CD4-positive, alpha-beta memory T cell (primary cell): ENCODE results near the gene SCGB1C1. TPM values are rescaled to one million over a fixed set of nuclear protein-coding genes. Genes with fewer than 3 reads are reported as not detected.
"Not testable (repeated sequence)": the region's sequence is repeated elsewhere in the genome, so short reads cannot be mapped to it uniquely, and the experiment has no call there.

ENCODE experiments used
- CTCF ChIA-PET: fragments of 350-600 bp; sonication (Branson Sonifier 250); formaldehyde crosslinking; loops from one replicate; lab custom pipeline; 2021; ENCODE audit warnings: inconsistent platforms; ENCODE audit not compliant: partially characterized antibody; lab: Charles Lee
- POLR2A ChIA-PET: fragments of 350-600 bp; sonication (Branson Sonifier 250); formaldehyde crosslinking; loops from one replicate; lab custom pipeline; 2021; ENCODE audit not compliant: partially characterized antibody; lab: Charles Lee
- DNase-seq, 5 donors: peaks; one replicate each; pipeline versions ENCODE4 v3.0.0 to v3.0.0-alpha.2; 2020 to 2022; ENCODE audit warnings: mixed read lengths in 1 of 5
- H3K27ac ChIP-seq: one replicate; pipeline ENCODE4 v1.7.0; 2013; ENCODE audit warnings: low read depth, low read length
- H3K27me3 ChIP-seq: 2 replicates; pipeline ENCODE4 v1.7.0; 2013; ENCODE audit warnings: mild to moderate bottlenecking, low read length, moderate library complexity; ENCODE audit not compliant: insufficient read depth
- H3K36me3 ChIP-seq: 2 replicates; pipeline ENCODE4 v1.7.0; 2013; ENCODE audit warnings: mild to moderate bottlenecking, low read length, moderate library complexity; ENCODE audit not compliant: insufficient read depth
- H3K4me1 ChIP-seq: 2 replicates; pipeline ENCODE4 v1.7.0; 2013; ENCODE audit warnings: mild to moderate bottlenecking, low read length, moderate library complexity; ENCODE audit not compliant: insufficient read depth
- H3K4me3 ChIP-seq, 2 donors: one replicate each; pipeline ENCODE4 v1.7.0; 2013; ENCODE audit warnings: low read length in 2 of 2, mild to moderate bottlenecking in 1 of 2
- H3K9me3 ChIP-seq, 2 donors: one replicate each; pipeline ENCODE4 v1.7.0; 2013; ENCODE audit warnings: low read length in 2 of 2, control low read depth in 1 of 2; ENCODE audit not compliant: control insufficient read depth in 1 of 2
- H3K27ac Mint-ChIP-seq, 7 donors: one replicate each; pipeline ENCODE4 v1.8.0; 2020 to 2021; ENCODE audit warnings: mixed read lengths in 7 of 7, mild to moderate bottlenecking in 6 of 7, inconsistent platforms in 3 of 7, moderate library complexity in 3 of 7
- H3K27me3 Mint-ChIP-seq, 2 donors: one replicate each; pipeline ENCODE4 v1.8.0; 2020 to 2021; ENCODE audit warnings: mixed read lengths in 2 of 2
- H3K36me3 Mint-ChIP-seq, 2 donors: one replicate each; pipeline ENCODE4 v1.8.0; 2020 to 2021; ENCODE audit warnings: mixed read lengths in 2 of 2, inconsistent platforms in 1 of 2, mild to moderate bottlenecking in 1 of 2
- H3K4me1 Mint-ChIP-seq, 4 donors: one replicate each; pipeline ENCODE4 v1.8.0; 2020 to 2021; ENCODE audit warnings: mixed read lengths in 4 of 4, mild to moderate bottlenecking in 1 of 4
- H3K4me3 Mint-ChIP-seq, 8 donors: one replicate each; pipeline ENCODE4 v1.8.0; 2020 to 2021; ENCODE audit warnings: mixed read lengths in 8 of 8, mild to moderate bottlenecking in 7 of 8, moderate library complexity in 6 of 8, inconsistent platforms in 3 of 8
- H3K9me3 Mint-ChIP-seq, 8 donors: one replicate each; pipeline ENCODE4 v1.8.0; 2020 to 2021; ENCODE audit warnings: mixed read lengths in 8 of 8, mild to moderate bottlenecking in 5 of 8, inconsistent platforms in 3 of 8, moderate library complexity in 1 of 8
- intact Hi-C: fragments of 100-400 bp; cut with micrococcal nuclease; formaldehyde crosslinking; loops from one replicate; pipeline ENCODE4 v1.15.1; 2023
- polyA plus RNA-seq, 2 donors: library from polyadenylated mRNA; unstranded; fragments of 300-500 nt; fragmentation: Illumina TruSeq; gene quantifications; one replicate each; pipeline ENCODE4 v1.2.3, GENCODE V29; 2021
- total RNA-seq, 2 experiments: library from RNA; stranded (reverse); gene quantifications; one replicate each; pipeline ENCODE4 v1.2.3, GENCODE V29; 2021

The SCGB1C1 gene
- total and polyA plus RNA-seq, 4 experiments from 2014 or later, result not detected

GRCh38 chr11:235609-235996 lies 42.7 kb downstream of the SCGB1C1 start:
- Histone ChIP-seq H3K36me3 (peaks cover 8% of the 10 kb centered on the region), H3K4me1 (peaks cover 22% of the 10 kb centered on the region), H3K27me3 (no peaks in the 10 kb centered on the region), H3K9me3 (no peaks in the 10 kb centered on the region), H3K27ac (peak overlapping the region; percentile 100), H3K4me3 (peak overlapping the region; percentile 24 to 61)
- intact Hi-C loops, result loop anchor here (5.0 kb wide), 1 partner anchor 52 kb away; the partner anchor contains the start of gene PGGHG
- CTCF ChIA-PET, result interaction anchor here (1.1 to 1.4 kb wide), 3 partner anchors 16 to 215 kb away, joined by 3 to 4 read pairs (median 4); no protein-coding TSS in a partner anchor
- POLR2A ChIA-PET, result interaction anchor here (0.8 to 10.9 kb wide), 10 partner anchors 15 to 213 kb away, joined by 3 to 144 read pairs (median 10); partner anchors contain the start of genes BET1L, NLRP6, PGGHG and RIC8A
- Mint-ChIP-seq H3K4me1 (peaks cover 23 to 54% (median 36%) of the 10 kb centered on the region in 4 donors), H3K4me3 (peak overlapping the region; percentile 83 to 99 (median 89)), H3K27me3 (no peaks in the 10 kb centered on the region), H3K36me3 (peaks cover 7 to 37% of the 10 kb centered on the region in 2 donors), H3K27ac (peak overlapping the region; percentile 88 to 97 (median 96)), H3K9me3 (no peaks in the 10 kb centered on the region)
- peak in 1 of 5 donors; percentile 93 for DNase-seq

- H3K4me1 Mint-ChIP-seq, result peaks cover 23 to 56% (median 37%) of the 10 kb centered on the region in 4 donors
- DNase-seq, result peak; percentile 87 to 91 (median 89)
Observed at GRCh38 chr11:235997-236773, 43.3 kb downstream of the SCGB1C1 start, which contains the start of gene SIRT3. TSS of gene SIRT3 (minus strand) at chr11:236342. CDS start at chr11:236328, 14 bp downstream.

DNA sequence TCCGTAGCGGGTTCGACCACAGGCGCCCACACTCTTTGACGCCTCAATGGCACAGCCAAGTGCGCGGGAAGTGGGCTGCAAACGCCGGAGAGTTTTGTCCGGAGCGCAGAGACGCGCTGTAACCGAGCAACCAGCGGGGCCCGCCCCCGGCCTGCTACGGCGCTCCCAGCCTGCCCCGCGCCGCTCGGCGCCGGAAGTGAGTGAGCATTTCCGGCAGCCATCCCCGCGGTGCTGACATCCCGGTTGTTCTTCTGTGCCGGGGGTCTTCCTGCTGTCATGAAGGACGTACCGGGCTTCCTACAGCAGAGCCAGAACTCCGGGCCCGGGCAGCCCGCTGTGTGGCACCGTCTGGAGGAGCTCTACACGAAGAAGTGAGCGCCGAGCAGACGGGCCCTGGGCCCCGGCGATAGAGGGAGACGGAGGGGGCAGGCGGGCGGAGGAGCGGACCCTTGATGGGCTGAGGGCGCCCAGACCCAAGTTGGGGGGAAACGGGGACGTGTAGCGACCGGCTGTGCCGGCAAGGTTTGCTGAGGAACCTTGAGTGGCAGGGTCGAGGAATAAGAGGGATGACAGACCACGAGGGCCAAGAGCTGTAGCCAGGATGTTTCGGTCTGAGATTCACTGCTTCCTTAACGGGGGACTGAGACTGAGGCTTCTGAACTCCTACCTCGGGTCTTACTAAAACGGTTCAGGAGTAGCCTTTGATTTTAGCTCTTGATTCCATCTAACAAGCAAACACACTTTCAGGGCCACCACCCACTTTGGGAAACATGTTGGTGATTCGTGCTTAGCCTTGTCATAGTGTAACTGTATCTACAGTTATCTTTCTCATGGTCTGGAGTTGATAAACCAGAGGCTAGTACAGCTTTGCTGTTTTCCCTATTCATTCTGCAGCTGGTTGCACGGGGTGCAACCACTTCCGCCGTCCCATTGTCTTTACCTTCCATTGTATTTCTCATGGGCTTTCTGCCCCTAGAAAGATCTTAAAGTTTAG lies 44.2 kb downstream of the SCGB1C1 start, which contains the start of gene PSMD13:
PSMD13 (plus strand) TSS at position 203 of the 994 bp plus-strand sequence; CDS start at position 277, 74 bp downstream.
- Mint-ChIP-seq H3K9me3 (no peaks in the 10 kb centered on the region), H3K36me3 (peaks cover 17 to 48% of the 10 kb centered on the region in 2 donors), H3K4me1 (peaks cover 31 to 64% (median 46%) of the 10 kb centered on the region in 4 donors), H3K27ac (peak within 1 kb of the TSS; percentile 97 to 100 (median 100)), H3K27me3 (no peaks in the 10 kb centered on the region), H3K4me3 (peak within 1 kb of the TSS; percentile 98 to 100 (median 99))
- POLR2A ChIA-PET, result interaction anchor here (0.7 to 10.9 kb wide), 29 partner anchors 9 to 459 kb away, joined by 3 to 144 read pairs (median 5); partner anchors contain the start of genes ANO9, BET1L, HRAS and IFITM5
- Histone ChIP-seq H3K4me3 (peak within 1 kb of the TSS; percentile 96 to 100), H3K4me1 (peaks cover 22% of the 10 kb centered on the region), H3K27me3 (no peaks in the 10 kb centered on the region), H3K9me3 (no peaks in the 10 kb centered on the region), H3K27ac (peak within 1 kb of the TSS; percentile 100), H3K36me3 (peaks cover 13% of the 10 kb centered on the region)
- DNase-seq, result peak; percentile 85 to 90 (median 88)
- CTCF ChIA-PET, result interaction anchor here (0.8 to 2.9 kb wide), 13 partner anchors 9 to 214 kb away, joined by 3 to 20 read pairs (median 3); partner anchors contain the start of genes BET1L and RIC8A
- intact Hi-C loops, result loop anchor here (1.0 to 5.0 kb wide), 5 partner anchors 30 to 269 kb away; partner anchors contain the start of genes BET1L, PGGHG and RIC8A

More at GRCh38 chr11:235997-236773, 43.3 kb downstream of the SCGB1C1 start, which contains the start of gene SIRT3:
- no peaks in the 10 kb centered on the region for H3K27me3 ChIP-seq
- H3K9me3 ChIP-seq, result no peaks in the 10 kb centered on the region
- H3K4me1 ChIP-seq, result peaks cover 22% of the 10 kb centered on the region
- peak within 1 kb of the TSS; percentile 100 for H3K27ac ChIP-seq
- H3K9me3 Mint-ChIP-seq, result no peaks in the 10 kb centered on the region
- peak within 1 kb of the TSS; percentile 98 to 100 (median 99) for H3K4me3 Mint-ChIP-seq
- H3K36me3 ChIP-seq, result peaks cover 8% of the 10 kb centered on the region
- peak within 1 kb of the TSS; percentile 97 to 100 (median 100) for H3K27ac Mint-ChIP-seq
- H3K4me3 ChIP-seq, result peak within 1 kb of the TSS; percentile 96 to 100
- ChIA-PET POLR2A (interaction anchor here (0.8 to 10.9 kb wide), 26 partner anchors 10 to 460 kb away, joined by 3 to 144 read pairs (median 5); partner anchors contain the start of genes BET1L, IFITM5, NLRP6 and PGGHG), CTCF (interaction anchor here (1.0 to 2.9 kb wide), 5 partner anchors 10 to 212 kb away, joined by 3 to 20 read pairs (median 4); partner anchors contain the start of genes BET1L and RIC8A)
- peaks cover 8 to 39% of the 10 kb centered on the region in 2 donors for H3K36me3 Mint-ChIP-seq
- intact Hi-C loops, result loop anchor here (1.0 to 5.0 kb wide), 5 partner anchors 29 to 270 kb away; partner anchors contain the start of genes BET1L, PGGHG and RIC8A
- H3K27me3 Mint-ChIP-seq, result no peaks in the 10 kb centered on the region

DNA sequence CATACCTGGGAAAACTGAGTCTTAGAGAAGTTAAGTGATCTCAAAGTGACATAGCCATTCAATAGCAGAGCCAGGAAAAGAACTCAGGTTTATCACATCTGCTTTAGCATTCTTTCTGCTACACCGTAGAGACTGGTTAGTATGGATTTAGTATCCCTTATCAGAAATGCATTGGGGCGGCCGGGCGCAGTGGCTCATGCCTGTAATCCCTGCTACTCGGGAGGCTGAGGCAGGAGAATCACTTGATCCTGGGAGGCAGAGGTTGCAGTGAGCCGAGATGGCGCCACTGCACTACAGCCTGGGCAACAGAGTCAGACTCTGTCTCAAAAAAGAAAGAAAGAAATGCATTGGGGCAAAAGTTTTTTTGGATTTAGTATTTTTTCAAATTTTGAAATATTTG lies 45.5 kb downstream of the SCGB1C1 start:
- peak overlapping the region in 6 of 8 donors; percentile 1 to 100 (median 58) for H3K4me3 Mint-ChIP-seq
- intact Hi-C loops, result loop anchor here (5.0 kb wide), 1 partner anchor 49 kb away; the partner anchor contains the start of gene PGGHG
- not testable (repeated sequence) for H3K27me3 ChIP-seq, H3K27me3 Mint-ChIP-seq, DNase-seq, H3K9me3 ChIP-seq, H3K4me3 ChIP-seq, H3K9me3 Mint-ChIP-seq
- peak overlapping the region; percentile 100 for H3K27ac ChIP-seq
- CTCF ChIA-PET, result interaction anchor here (1.0 to 2.9 kb wide), 6 partner anchors 13 to 212 kb away, joined by 3 to 20 read pairs (median 4); partner anchors contain the start of genes BET1L and RIC8A
- POLR2A ChIA-PET, result interaction anchor here (1.5 to 10.9 kb wide), 7 partner anchors 12 to 297 kb away, joined by 5 to 144 read pairs (median 5); partner anchors contain the start of genes BET1L, HRAS, PGGHG and RIC8A
- H3K4me1 Mint-ChIP-seq, result peaks cover 34 to 71% (median 51%) of the 10 kb centered on the region in 4 donors
- peak overlapping the region in 6 of 7 donors; percentile 29 to 100 (median 82) for H3K27ac Mint-ChIP-seq
- H3K36me3 ChIP-seq, result peaks cover 23% of the 10 kb centered on the region
- H3K4me1 ChIP-seq, result peaks cover 22% of the 10 kb centered on the region
- H3K36me3 Mint-ChIP-seq, result peaks cover 24 to 57% of the 10 kb centered on the region in 2 donors

GRCh38 chr11:240315-240714 lies 47.4 kb downstream of the SCGB1C1 start:
- Histone ChIP-seq H3K4me1 (peaks cover 19% of the 10 kb centered on the region), H3K27me3 (no peaks in the 10 kb centered on the region), H3K9me3 (no peaks in the 10 kb centered on the region), H3K36me3 (peaks cover 41% of the 10 kb centered on the region), H3K27ac (no peak overlapping the region), H3K4me3 (no peak overlapping the region)
- no peak for DNase-seq
- H3K4me3 Mint-ChIP-seq, result peak overlapping the region in 1 of 8 donors; percentile 11
- peaks cover 36 to 71% of the 10 kb centered on the region in 2 donors for H3K36me3 Mint-ChIP-seq
- intact Hi-C loops, result no loop called here
- H3K4me1 Mint-ChIP-seq, result peaks cover 32 to 66% (median 46%) of the 10 kb centered on the region in 4 donors
- no peaks in the 10 kb centered on the region for H3K9me3 Mint-ChIP-seq
- H3K27me3 Mint-ChIP-seq, result no peaks in the 10 kb centered on the region
- peak overlapping the region in 4 of 7 donors; percentile 37 to 97 (median 56) for H3K27ac Mint-ChIP-seq
- ChIA-PET POLR2A (interaction anchor here (0.7 to 10.9 kb wide), 4 partner anchors 11 to 167 kb away, joined by 3 to 144 read pairs (median 3); partner anchors contain the start of genes BET1L and RIC8A), CTCF (interaction anchor here (1.3 to 3.5 kb wide), 2 partner anchors 9 to 11 kb away, joined by 3 to 20 read pairs; no protein-coding TSS in a partner anchor)
